GM21786 (cell line): ENCODE data around the gene RAD54L2.
"Not testable (repeated sequence)": the region's sequence is repeated elsewhere in the genome, so short reads cannot be mapped to it uniquely, and the experiment has no call there.

Experiments used
- ATAC-seq: cut with Tn5 transposase; IDR thresholded peaks from one replicate; pipeline ENCODE4 v1.9.1; 2021; ENCODE audit not compliant: unreplicated experiment

The RAD54L2 gene

DNA sequence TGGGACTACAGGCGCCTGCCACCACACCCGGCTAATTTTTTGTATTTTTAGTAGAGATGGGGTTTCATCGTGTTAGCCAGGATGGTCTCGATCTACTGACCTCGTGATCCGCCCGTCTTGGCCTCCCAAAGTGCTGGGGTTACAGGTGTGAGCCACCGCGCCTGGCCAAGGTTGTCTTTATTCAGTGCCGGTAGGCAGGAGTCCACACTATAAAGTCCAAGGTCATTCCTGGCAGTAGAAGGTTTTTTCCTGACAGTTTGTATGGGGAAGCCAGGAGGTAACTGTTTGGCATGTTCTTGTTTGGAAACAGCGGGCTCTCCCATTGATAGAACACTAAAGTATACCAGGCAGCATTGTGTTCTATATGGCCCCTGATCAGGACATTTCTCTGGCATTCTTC lies 4.1 kb downstream of the RAD54L2 start:
- ATAC-seq, result not testable (repeated sequence)

DNA sequence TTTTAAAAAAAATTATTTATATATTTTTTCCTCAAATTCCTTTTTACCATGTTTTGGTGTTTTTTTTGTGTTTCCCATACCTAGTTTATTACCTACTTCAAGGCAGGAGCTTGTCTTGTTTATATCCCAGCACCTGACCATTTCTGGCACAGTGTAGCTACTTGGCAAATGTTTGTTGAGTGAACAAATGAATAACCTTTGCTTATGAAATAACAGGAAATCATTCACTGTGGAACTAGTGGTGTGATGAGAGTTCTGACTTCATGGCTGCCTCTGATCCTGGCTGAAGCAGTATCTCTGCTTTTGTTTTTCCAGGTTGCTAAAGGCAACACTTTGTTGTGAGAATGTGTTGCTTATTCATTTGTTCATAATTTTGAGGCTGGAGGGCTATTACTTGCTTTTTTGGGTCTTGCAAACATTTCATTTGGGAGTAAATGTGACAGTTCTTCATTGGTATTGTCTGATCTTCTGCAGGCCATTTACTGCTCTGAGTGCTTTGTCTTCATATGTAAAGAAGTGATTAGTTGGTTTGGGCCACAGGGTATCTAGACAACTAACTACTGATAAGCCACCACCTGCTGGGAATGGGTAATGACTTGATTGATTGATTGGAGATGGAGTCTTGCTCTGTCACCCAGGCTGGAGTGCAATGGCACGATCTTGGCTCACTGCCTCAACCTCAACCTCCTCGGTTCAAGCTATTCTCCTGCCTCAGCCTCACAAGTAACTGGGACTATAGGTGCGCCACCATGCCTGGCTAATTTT lies 5.7 kb downstream of the RAD54L2 start:
- ATAC-seq, result no peak

DNA sequence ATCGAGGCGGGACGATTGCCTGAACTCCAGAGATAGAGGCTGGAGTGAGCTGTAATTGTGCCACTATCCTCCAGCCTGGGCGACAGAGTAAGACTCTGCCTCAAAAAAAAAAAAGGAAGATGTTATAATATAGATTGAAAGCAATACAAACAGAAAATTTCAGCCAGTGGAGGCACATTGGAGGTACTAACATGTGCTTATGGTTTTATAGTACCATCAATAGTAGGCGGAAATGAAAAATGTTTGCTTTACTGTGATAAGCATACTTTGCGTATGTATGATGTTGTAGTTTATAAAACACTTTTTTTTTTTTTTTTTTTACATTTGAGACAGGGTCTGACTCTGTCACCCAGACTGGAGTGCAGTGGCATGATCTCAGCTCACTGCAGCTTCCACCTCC lies 8.8 kb downstream of the RAD54L2 start:
- no peak for ATAC-seq

DNA sequence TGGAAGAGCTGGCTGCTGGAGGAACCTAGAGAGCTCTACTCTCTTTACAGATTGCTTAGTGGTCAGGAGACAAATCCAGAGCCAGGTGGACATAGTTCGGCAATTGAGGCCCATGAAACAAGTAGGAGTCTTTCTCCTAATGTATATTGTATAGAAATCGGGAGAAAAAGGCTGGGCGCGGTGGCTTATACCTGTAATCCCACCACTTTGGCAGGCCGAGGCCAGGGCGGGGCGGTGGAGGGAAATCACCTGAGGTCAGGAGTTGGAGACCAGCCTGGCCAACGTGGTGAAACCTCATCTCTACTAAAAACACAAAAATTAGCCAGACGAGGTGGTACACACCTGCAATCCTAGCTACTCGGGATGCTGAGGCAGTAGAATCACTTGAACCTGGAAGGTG lies 10.8 kb downstream of the RAD54L2 start:
- no peak for ATAC-seq

DNA sequence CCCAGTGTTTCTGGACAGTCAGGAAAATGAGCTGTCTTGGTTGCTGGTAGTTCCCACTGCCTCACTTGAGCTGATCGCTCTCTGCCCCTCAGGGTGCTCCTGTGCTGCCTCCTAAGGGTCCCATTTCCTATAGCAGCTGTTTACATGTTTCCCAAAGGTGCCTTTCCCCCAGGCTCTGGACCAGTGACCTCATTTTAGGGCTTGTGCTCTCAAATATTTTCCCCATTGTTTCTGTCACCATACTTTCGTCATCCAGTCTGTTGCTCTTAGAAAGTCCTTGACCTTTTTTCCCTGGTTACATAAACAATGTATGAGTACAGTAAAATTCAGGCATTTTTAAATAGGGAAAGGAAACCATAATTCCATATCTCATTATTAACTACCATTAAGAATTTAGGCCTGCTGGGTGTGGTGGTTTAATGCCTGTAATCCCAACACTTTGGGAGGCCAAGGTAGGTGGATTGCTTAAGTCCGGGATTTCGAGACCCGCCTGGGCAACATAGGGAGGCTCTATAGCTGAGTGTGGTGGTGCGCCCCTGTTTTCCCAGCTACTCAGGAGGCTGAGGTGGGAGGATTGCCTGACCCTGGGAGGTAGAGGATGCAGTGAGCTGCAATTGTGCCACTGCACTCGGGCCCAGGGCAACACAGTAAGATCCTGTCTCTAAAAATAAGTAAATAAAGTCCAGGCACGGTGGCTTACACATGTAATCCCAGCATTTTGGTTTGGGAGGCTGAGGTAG lies 11.7 kb downstream of the RAD54L2 start:
- ATAC-seq, result no peak

DNA sequence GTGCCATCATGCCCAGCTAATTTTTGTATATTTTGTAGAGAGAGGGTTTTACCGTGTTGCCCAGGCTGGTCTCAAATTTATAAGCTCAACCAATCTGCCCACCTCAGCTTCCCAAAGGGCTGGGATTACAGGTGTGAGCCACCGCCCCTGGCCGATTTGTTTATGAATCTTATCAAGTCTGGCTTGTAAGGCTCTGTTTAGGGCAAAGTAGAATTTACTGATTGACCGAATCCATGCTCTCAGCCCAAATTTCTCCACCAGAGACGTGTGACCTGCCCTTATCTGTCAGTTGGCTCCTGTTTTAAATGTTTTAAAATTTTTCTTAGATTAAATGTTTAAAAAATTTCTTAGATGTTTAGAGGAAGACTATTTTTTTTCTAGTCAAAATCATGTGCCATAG lies 19.5 kb downstream of the RAD54L2 start:
- ATAC-seq, result no peak

DNA sequence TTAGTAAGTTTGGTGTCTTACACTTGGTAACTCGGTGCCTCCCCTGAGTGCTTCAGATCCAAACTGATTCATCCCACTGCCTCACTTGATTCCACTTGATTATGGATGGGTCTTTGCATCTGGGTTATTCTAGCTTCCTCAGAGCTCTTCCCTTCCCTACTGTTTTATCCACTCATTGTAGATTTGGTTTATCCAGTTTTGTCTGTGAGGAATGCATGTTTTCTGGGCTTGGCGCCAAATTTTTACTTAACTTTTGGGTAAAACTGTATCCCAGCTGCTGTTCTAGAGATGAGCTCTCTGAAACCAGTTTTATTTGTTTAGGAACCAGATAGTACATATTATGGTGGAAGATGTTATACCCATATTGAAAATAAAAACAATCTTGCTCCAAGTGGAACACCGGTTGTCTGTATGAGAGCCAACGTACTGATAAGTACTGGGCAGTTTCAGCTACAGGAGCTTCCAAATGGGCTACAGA lies 20.9 kb downstream of the RAD54L2 start:
- no peak for ATAC-seq

DNA sequence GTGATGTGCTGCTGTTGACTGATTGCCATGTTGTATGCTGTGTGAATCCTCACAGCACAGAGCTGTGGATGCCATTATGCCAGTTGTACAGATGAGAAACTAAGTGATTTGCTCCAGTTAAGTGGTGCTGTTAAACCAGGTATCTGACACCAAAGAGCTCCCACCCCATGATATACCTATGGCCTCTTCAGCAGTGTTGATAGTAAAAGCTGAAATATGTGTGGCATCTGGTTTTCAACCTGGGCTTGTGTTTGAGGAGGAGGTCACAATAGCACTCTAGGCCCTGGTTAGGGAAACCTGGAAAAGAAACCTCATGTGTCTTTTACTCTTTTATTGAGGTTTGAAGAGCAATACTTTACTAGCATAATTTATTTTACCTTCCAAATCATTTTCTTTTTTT lies 21.4 kb downstream of the RAD54L2 start:
- ATAC-seq, result no peak

DNA sequence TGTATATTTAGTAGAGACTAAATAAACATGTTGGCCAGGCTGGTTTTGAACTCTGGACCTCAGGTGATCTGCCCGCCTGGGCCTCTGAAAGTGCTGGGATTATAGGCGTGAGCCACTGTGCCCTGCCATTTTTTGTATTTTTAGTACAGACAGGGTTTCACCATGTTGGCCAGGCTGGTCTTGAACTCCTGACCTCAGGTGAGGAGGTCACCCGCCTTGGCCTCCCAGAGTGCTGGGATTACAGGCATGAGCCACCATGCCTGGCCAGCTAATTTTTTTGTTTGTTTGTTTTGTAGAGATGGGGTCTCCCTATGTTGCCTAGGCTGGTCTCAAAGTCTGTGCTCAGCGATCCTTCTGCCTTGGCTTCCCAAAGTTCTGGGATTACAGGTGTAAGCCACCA lies 23.9 kb downstream of the RAD54L2 start:
- ATAC-seq, result not testable (repeated sequence)

DNA sequence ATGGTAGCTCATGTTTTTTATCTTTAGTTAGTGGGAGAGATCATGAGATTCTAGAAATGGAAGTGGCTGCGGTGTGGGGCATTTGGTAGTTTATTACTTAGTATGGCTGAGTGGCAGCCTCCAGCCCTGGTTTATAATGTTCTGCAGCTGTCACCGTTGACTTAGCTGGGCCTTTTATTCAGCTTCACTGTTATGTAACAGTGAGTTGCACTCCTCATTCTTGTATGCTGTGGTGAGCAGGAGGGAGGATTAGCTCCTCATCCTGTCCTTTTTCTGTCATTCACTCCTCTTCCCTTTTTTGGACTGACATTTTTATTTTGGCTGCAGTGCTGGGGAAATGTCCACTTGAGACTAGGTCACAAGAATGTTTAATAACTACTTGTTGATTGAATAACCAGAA lies 29.5 kb downstream of the RAD54L2 start:
- ATAC-seq, result no peak

DNA sequence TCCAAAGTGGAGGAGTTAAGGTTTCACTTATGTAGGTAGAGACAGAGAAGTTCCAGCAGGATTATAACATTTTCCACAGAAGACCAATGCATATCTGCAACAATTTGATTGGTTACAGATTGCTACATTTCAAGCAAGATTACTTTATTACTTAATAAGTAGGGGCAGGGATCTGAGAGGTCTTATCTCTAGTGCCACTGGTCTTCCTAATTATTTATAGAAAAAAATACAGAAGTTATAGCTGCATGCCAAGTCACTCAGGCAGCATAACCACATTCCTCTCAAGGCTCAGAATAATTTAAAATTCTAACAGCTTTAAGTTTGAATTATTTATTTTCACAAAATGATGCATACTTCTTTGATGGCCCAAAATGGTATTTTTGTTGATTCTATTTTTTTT lies 30.5 kb downstream of the RAD54L2 start:
- ATAC-seq, result no peak

DNA sequence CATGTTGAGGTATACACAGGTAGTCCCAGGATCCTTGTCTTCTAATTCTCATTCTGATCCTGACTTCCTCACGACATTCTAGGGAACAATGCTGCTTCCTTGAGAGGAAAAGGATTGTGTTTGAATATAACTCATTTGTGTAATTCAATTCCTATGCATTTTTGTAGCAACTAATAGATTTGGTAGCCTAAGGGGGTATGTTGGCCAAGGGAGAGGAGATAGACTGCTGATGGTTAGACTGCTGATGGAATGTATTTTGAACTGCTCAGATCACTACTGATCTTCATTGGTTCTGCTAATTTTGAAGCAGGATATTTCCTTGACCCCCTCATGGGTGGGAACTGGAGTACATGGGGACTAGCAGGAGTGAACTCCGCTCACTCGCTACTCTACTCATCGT lies 39.7 kb downstream of the RAD54L2 start:
- no peak for ATAC-seq

DNA sequence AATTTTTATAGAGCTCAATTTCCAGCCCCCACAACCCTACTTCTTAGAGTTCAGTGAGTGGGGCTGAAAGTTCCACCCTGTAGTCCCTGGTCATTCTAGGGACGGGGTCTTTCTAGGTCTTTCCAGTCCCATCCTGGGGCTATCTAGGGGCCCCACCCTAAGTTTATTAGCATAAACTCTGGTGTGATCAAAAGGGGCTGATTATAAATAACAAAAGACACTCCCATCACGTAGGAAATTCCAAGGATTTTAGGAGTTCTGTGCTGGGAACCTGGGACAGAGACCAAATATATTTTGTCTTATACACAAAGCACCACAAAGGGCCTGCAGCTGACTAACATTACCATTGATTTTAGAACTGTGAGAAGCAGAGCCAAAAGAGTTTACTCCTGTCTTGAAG lies 41.9 kb downstream of the RAD54L2 start:
- ATAC-seq, result no peak

DNA sequence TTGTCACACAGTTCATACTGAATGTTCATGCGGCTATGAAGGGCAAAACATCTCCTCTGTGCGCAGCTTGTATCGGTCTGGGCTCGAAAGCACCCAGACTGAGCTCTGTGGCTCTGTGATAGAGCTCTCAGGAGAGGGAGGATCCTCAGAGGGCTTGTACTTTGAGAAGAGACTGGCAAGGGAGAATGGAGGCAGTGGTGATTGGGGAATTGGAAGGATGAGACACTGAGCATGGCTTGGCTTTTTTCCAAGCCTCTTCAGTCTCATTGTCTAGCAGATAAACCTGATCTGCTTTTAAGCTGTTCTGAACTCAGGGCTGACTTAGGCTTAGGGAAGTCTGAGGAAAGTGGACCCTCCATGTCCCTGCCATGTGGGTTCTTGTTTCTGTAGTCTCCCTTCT lies 43.0 kb downstream of the RAD54L2 start:
- ATAC-seq, result no peak

DNA sequence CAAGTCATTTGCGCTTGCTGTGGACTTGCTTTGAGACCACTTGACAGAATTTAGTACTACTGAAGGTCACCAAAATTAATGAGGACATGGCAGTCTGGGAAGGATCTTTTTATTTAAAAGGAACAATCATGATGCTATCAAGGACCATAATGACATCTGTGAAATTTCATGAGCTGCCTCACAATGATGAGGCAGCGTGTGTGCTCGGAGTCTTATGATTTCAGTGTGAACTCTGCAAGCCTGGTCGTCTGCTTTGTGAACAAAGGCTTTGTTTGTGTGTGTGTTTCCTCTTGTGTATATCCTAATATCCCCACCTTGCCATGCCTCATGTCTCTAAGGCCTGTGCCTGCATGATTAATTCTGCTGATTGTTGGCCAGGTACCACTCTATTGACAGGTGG lies 46.7 kb downstream of the RAD54L2 start:
- no peak for ATAC-seq

DNA sequence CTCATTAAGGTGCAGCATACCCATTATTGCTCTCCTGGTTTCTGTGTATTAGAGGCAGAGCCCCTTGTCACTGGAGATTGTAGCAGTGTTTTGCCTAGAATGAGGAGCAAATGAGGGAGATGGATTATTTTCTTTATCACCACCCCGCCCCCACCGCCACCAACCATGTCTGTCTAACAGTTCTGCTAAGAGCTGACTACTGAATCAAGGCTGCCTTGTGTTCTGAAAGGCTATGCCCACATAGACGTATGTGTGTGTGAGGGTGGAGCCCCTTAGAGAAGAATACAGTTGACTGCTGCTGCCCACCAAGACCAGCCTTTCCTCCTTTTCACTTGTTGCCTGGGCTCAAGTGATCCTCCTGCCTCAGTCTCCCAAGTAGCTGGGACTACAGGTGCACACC lies 47.4 kb downstream of the RAD54L2 start:
- no peak for ATAC-seq
